Left forelimb (tissue), 1 donor: ENCODE results near the gene PLLP.
"Not testable (repeated sequence)": the region's sequence is repeated elsewhere in the genome, so short reads cannot be mapped to it uniquely, and the experiment has no call there.

Experiments
- DNase-seq: peaks from one replicate; pipeline ENCODE4 v3.0.0-alpha.2; 2018; ENCODE audit warnings: low spot score

PLLP gene

DNA sequence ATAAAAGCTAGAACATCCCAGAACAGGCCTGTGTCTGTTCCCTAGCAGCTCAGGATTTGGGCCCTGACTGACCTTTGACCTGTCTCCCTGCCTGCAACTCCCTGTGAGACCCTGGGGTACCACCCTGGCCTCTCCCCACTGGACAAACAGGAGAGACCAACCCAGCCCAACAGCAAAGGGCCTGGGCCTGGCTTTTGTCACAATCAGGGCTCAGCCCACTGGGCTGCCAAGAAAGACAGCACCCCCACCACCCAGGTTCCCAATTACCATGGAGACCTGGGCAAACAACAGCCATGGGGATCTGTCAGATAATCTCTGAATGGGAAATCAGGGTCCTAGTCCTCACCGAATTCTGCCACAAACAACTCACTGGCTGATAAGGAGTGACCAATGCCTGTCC, 11.1 kb downstream of the PLLP start:
- no peak for DNase-seq

- DNase-seq = no peak
These were observed 12.5 kb downstream of the PLLP start for GRCh38 chr16:57271867-57272495.

DNA sequence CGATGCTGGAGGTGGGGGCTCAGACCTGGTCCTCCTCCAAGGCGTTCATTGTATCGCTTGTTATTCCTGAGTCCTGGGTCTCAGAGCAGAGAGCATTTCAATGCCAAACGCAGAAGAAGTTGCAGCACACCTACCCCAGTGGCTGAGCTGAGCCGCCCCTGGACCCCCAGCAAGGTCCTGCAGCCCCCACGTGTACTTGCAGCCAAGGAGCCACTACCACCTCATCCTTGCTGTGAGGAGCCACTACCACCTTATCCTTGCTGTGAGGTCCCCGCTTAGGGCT, 13.5 kb downstream of the PLLP start:
- DNase-seq = no peak

GRCh38 chr16:57270221-57271062, 14.0 kb downstream of the PLLP start:
- no peak for DNase-seq

GRCh38 chr16:57268804-57269800, 15.4 kb downstream of the PLLP start:
- no peak for DNase-seq

DNA sequence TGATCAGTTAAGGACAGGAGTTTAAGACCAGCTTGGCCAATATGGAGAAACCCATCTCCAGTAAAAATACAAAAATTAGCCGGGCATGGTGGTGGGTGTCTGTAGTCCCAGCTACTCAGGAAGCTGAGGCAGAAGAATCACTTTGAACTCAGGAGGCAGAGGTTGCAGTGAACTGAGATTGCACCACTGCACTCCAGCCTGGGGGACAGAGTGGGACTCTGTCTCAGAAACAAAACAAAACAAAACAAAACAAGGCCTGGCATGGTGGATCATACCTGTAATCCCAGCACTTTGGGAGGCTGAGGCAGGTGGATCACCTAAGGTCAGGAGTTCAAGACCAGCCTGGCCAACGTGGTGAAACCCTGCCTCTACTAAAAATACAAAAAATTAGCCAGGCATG, 17.1 kb downstream of the PLLP start:
- not testable (repeated sequence) for DNase-seq

DNA sequence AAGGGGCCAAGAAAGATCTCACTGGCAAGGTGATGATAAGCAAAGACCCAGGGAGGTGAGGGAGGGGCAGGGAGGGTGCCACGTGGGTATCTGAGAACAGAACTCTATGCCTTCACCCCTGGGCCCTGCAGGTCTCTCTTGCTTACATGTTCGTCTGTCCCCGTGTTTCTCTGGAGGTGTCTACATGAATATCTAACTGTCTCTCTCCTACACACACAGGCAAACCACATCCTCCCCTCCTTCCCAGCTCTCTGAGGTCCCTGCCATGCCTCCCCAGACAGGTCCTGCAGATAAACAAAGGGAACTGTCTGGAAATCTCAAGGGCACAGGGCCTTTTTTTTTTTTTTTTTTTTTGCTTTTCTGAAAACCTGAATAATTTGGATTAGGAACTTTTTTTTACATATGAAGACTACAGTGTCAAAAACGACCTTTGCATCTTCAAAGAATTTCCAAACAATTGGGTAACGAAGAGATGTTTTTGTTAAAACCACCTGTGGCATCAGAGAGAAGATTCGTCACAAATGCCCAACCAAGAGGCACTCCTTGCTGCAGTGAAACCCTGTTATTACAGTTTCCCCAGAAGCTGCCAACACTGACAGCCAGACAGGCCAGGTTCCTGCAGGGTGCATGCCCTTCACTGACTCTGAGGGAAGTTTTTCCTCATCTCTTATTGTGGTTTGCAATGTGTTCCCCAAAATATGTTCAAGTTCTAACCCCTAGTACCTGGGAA, 17.8 kb downstream of the PLLP start:
- DNase-seq = no peak

DNA sequence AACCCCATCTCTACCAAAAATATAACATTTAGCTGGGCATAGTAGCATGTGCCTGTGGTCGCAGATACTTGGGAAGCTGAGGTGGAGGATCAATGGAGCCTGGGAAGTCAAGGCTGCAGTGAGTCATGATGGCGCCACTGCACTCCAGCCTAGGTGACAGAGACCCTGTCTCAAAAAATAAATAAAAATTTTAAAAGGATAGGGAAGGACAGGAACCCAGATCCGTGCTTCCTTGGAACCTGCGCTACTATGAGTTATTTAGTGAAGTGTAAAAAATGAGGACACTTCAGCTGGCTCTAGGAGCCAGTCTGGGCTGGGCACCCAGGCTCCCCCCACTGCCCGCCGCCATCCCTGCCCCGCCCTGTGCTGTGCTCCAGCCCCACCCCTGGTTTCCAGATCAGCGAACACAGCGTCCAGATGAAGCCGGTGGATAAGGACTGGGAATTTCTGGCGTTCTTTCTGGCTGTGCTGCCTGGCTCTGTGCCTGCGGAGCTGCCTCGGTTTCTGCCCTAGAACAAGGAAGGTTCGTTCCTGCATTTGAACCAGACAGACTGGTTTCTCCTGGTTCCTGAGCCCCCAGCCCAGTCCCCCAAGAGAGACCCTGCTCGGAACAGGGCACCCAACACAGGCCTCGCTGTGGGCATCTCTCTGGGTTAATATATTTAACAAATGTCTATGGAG, 18.5 kb downstream of the PLLP start:
- DNase-seq = no peak

DNA sequence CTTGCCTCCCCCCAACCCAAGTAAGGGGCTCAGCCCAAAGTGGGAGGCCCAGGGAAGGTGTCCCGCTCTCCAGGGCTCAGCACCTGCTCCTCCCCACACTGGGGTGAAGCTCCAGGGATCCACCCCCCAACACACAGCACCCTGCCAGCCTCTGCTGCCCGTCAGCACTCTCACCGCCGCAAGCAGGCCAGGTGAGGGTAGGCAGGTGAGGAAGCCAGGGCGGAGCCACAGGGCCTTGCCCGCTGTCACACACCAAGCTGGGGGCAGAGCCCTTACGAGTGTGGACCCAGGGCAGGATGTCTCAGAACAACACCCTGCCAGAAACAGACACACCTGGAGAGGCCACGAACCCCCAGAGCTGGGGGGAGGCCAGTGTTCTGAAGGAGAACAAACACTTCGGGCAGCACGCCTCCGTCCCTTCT, 19.5 kb downstream of the PLLP start:
- no peak for DNase-seq

GRCh38 chr16:57264381-57264780, 20.1 kb downstream of the PLLP start:
- DNase-seq = no peak

DNA sequence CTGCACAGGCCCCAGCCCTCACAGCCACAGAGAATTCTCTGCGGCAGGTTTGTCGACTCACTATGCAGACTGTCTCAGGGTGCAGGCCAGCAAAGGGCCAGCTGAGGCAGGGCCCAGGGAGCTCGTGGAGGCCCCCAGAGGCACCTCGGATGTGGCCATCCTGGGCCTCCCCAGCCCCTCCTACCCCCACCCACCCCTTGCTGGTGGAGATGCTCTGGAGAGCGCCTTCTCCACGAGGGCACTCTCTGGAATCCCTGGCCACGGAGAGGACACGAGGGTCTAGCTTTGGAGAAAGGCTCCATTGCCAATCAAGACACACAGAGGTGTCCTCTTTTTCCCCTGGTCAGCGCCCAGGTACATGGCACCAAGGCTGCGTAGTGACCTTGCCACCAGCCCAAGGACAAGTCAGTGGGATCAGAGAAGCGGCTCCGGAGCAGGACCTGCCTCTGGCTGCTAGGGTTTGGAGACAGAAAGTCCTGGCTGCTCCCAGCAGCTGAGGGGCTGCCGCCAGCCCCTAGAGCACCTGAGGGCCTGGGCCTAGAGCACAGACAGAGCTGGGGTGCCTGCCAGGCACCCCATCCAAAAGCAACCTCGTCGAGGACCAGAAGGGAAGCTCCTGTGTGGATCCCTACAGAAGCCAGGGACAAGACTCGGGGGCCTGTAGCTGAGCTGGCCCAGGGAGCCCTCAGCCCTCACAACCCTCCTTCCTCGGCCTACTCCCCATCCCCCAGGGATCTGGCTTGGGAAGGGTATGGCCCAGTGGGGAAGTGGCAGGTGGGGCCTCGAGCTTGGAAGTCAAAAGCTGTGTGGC, 20.7 kb downstream of the PLLP start:
- DNase-seq = no peak

GRCh38 chr16:57262841-57263540, 21.5 kb downstream of the PLLP start:
- DNase-seq = no peak

DNA sequence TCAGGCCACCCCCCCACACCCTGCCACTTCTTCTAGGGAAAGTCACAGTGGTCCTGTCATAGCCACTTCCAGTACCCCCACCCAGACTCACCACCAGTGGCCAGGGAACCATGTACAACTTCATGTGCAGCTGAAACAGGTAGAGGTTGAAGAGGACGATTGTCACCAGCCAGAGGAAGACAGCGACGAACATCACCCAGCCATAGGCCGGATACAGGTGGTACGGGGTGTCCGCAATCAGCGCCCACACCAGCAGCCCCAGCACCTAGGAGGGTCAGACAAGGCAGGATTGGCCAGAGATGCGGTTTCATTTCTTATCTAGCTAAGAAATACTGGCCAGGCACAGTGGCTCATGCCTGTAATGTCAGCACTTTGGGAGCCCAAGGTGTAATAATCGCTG, 22.7 kb downstream of the PLLP start:
- DNase-seq = no peak

DNA sequence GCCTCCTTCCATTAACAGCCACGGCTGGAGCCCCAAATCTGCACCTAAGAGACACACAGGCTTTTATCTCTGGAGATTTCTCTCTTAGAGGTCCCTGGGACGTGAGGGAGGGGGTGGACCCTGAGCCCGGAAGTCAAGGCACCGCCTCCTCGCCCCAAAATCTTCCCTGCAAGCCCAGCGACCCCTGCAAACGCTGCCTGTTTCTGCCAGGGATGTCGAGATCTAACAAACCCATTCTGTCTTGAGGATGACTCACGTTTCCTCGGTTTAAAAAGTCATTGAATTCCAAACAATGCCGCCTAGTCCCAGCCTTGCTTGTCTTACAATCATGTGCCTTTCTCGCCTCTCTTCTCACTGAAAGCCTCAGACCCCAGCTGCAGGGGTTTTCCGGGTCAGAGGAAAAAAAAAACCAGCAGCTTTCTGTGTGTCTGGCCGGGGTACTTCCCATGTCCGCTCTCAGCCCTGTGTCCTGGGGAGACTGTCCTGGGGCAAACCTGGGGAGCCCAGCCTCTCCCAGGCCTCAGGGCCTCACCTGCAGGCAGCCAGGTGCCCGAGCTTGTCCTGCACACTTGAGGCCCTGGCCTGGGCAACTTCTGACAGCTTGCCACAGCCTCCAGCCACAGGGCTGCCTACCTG, 24.1 kb downstream of the PLLP start:
- no peak for DNase-seq

DNA sequence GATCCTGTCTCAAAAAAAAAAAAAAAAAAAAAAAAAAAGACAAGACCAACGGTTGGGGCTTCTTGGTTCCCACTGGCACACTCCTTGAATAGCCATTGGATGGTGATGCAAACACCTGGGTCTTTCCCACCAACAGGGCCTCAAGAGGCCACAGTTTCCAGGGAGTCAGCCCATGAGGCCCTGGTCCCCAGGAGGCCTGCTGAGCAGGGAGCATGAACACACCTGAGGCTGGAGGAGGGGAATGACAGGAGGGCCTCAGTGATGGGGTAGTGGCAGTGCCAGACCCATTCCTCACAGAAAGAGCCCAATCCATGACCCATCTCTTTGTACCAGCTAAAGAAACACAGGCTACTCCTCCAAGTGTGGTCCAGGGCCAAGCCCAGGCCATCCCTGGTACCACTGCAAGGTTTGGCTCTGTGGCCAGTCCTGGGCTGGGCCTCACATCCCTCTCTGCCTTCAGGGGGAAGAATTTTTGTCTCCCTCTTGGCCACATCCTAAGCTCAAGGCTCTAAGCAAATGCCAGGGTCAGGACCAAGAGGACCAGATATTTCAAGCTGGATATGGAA, 25.5 kb downstream of the PLLP start:
- DNase-seq = no peak

GRCh38 chr16:57258226-57258909, 26.1 kb downstream of the PLLP start:
- DNase-seq = no peak

GRCh38 chr16:57257455-57258070, 26.9 kb downstream of the PLLP start:
- no peak for DNase-seq
